NCI-H2196 treated with DMSO at 0.1 percent for 48 hours (cell line): ENCODE data around the gene SGMS2.

ENCODE experiments used
- DNase-seq: peaks from one replicate; lab custom pipeline; 2025; ENCODE audit not compliant: unreplicated experiment; lab: John Stamatoyannopoulos, UW

Gene SGMS2

DNA sequence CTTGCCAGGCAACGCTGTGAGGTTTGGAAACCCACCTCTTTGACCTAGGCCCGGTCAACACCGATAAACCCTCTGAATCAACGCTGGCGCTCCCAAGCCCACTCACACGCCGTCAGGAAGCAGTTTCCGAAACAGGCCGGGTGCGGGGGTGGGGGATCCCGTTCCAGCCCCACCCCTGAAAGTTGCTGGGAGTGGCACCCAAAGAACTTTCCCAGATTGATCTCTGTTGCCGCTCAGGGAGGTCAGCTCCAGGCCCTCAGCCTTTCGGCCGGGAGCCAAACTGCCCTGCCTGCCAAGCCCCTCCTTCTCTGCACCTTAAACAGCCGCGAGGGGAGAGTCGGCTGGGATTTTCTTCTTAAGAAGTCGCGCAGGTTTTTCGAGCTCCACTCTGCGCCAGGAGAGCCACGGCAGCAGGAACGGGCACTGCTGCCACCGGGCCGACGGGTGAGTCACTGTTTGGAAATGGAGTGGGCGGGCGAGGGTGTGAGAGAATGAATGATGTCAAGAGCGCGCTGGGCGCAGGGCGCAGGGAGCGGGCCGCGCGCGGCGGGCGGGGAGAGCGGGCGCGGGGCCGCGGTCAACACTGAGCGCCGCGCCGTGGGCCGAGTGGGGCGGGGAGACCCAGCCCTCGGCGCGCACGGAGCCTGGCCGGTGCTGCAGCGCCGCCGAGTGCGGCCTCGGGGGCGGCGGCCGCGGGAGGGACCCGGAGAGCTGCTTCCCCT is at the start of gene SGMS2:
TSS of gene SGMS2 (plus strand) at position 583 of the 722 bp plus-strand sequence. CDS start 70,622 bp downstream, outside the sequence.
- peak; percentile 17 for DNase-seq

- DNase-seq: no peak
Measured at GRCh38 chr4:107777890-107778289, 46.8 kb upstream of the SGMS2 start.

DNA sequence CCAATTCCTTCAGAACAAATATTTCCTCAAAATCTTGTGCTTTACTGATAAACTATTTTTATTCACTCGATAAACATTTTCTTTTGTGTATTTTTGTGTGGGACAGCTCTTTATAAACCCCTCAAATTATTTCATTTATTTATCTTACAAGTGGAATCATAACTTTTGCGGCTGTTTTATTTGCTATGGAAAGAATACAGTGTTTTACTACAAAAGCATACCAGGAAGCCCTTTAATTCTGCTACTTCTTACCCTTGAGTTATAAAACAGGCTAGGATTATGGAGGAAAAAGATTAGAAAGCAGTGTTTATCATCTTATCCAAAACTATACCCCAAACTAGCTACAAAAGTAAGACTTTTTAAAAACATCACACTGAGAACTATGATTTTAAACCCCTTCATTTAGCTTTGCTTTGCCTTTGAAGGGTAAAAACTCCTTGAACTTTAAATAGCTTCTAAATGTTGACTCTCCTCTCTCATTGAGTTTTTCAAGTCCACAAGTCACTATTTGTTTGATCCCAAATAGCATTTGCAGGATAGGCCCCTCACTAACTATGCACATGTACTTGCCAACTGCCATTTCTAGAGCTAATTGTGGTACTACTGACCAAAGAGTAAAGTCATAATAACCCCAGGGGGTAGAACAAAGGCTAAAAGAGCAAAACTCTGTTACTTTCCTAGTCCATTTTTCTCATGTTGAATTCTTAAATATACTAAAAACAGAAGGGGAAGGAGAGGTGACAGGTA is 45.8 kb upstream of the SGMS2 start:
- no peak for DNase-seq

- DNase-seq: no peak
Measured at GRCh38 chr4:107780665-107781064, 44.1 kb upstream of the SGMS2 start.

GRCh38 chr4:107791902-107792301 is 32.8 kb upstream of the SGMS2 start:
- DNase-seq: no peak

DNA sequence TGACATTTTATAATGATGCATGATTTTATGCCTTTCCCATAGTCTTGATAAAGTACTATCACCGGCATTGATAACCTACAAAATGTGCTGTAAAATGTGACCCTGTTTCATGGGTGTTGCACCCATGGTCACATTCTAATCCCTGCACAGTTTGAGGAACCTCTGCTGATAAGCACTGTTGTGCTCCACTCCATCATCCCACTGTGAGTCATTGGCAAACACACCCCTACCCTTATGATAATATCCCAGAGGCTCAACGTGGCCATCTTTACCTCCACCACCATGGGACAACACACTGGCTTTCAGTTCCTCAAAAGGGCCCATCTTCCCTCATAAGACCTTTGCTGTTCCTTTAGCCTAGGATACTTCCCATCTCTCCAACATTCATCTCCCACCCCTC is 32.0 kb upstream of the SGMS2 start:
- DNase-seq: no peak

DNA sequence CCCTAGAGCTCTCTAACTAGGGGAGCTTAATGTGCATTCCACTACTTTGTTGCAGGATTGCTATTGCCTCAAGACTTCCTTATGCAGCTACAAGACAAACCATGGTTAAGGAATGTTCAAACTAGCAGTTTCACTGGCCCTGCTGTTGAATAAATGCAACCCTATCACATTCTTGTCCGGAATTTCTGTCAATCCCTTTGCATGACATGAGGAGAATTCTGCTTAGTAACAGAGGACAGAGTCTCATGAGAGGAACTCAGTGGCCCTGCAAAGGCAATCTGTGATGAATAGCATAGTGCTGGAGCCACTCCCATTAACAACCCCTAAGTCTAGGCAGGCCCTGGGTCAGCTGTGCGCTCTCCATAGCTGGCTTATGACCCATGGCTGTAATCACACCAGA is 30.7 kb upstream of the SGMS2 start:
- DNase-seq: no peak

GRCh38 chr4:107799669-107800450 is 24.9 kb upstream of the SGMS2 start:
- no peak for DNase-seq

GRCh38 chr4:107800706-107801105 is 24.0 kb upstream of the SGMS2 start:
- DNase-seq: no peak

DNA sequence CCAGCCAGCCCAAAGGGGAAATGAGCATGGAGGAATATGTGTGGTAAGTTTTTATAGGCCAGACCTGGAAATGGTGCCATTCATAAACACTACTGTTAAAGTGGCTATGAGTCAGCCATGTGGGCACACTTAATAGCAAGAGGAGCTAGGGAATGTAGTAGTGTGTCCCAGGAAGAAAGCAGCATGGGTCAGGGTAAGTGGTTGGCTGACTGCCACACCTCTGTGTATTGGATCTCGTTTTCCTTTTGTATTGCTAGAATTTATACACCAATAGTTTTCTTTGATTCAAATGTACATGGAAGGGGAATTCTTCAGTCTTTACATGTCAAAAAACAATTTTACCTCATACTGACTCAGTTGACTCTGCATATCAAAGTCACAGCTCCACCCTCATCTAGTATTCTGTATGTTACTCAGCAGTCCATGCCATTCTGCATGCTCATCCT is 22.9 kb upstream of the SGMS2 start:
- DNase-seq: no peak

- no peak for DNase-seq
Measured at GRCh38 chr4:107804956-107805355, 19.8 kb upstream of the SGMS2 start.

GRCh38 chr4:107806196-107806595 is 18.5 kb upstream of the SGMS2 start:
- DNase-seq: no peak

GRCh38 chr4:107808572-107808971 is 16.2 kb upstream of the SGMS2 start:
- no peak for DNase-seq

- DNase-seq: no peak
Measured at GRCh38 chr4:107809210-107809609, 15.5 kb upstream of the SGMS2 start.

GRCh38 chr4:107814758-107815157 is 10.0 kb upstream of the SGMS2 start:
- no peak for DNase-seq

- no peak for DNase-seq
Measured at GRCh38 chr4:107815158-107815557, 9.6 kb upstream of the SGMS2 start.

GRCh38 chr4:107818301-107818910 is 6.3 kb upstream of the SGMS2 start:
- DNase-seq: no peak

- no peak for DNase-seq
Measured at GRCh38 chr4:107823870-107824349, 822 bp upstream of the SGMS2 start.

DNA sequence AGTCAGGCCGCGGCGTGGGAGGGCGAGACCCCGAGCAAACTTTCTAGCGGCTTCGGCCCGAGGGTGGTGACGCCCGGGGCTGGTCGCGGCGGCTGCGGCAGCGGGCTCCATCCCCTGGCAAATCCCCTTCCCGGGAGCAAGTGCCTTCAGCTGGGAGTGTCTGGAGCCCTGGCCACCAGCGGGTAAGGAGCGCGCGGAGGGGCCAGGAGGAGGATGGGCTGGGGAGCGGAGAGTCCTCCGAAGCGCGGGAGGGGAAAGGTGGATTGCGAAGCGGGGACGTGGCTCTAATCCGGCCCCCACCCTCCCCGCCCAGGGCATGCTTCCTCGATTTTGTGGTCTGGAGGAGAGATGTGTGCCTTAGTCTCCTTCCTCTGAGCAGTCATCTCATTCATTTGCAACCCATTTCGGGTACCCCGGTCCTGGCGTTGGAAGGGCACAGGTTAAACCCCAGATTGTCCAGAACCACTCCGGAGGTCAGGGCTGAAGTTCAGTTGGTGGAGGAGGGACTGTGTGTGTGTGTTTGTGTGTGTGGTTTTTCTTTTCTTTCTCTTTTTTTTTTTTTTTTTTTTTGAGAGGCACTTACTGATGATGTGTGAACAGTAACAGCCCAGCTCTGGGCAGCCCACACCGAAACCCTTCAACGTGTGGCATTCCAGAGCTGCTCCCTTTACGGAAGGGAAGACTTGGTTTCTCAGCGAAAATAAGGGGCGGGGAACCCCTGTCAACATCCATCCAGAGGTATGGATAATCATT is 516 bp downstream of the SGMS2 start:
- no peak for DNase-seq

- DNase-seq: no peak
Measured at GRCh38 chr4:107826421-107826980, 1.8 kb downstream of the SGMS2 start.
